Fibroblast of skin of left quadriceps (primary cell): ENCODE data around the gene KLK3.
"Not testable (repeated sequence)": the region's sequence is repeated elsewhere in the genome, so short reads cannot be mapped to it uniquely, and the experiment has no call there.

Experiments used
- DNase-seq, 2 experiments: peaks; one replicate each; pipeline ENCODE4 v3.0.0-alpha.2; 2013; ENCODE audit warnings: low read depth in 2 of 2

KLK3 gene

GRCh38 chr19:50854636-50855410 lies at the start of gene KLK3:
Gene KLK3, plus strand, starts transcription at chr19:50854915. Its CDS starts 41 bp downstream, at chr19:50854956.
- DNase-seq, result no peak

- DNase-seq, result no peak
Measured at GRCh38 chr19:50808856-50809255, 45.9 kb upstream of the KLK3 start.

GRCh38 chr19:50811622-50812238 lies 43.0 kb upstream of the KLK3 start:
- DNase-seq, result not testable (repeated sequence)

- no peak for DNase-seq
Measured at GRCh38 chr19:50812474-50812873, 42.2 kb upstream of the KLK3 start.

GRCh38 chr19:50814883-50815282 lies 39.8 kb upstream of the KLK3 start:
- no peak for DNase-seq

- DNase-seq, result no peak
Measured at GRCh38 chr19:50815439-50815838, 39.3 kb upstream of the KLK3 start.

- no peak for DNase-seq
Measured at GRCh38 chr19:50817941-50818858, 36.5 kb upstream of the KLK3 start.

GRCh38 chr19:50818859-50819472 lies 35.7 kb upstream of the KLK3 start:
- no peak for DNase-seq

- no peak for DNase-seq
Measured at GRCh38 chr19:50819636-50820035, 35.1 kb upstream of the KLK3 start.

- no peak for DNase-seq
Measured at GRCh38 chr19:50820086-50820485, 34.6 kb upstream of the KLK3 start.

GRCh38 chr19:50820549-50821247 lies 34.0 kb upstream of the KLK3 start:
- no peak for DNase-seq

GRCh38 chr19:50821248-50821612 lies 33.5 kb upstream of the KLK3 start:
- DNase-seq, result no peak

GRCh38 chr19:50821622-50822021 lies 33.1 kb upstream of the KLK3 start:
- no peak for DNase-seq

- DNase-seq, result no peak
Measured at GRCh38 chr19:50822661-50823208, 32.0 kb upstream of the KLK3 start.

- DNase-seq, result no peak
Measured at GRCh38 chr19:50823389-50824042, 31.2 kb upstream of the KLK3 start, which contains the start of gene KLK1. Gene KLK1, minus strand, starts transcription at chr19:50823787. Its CDS starts 39 bp downstream, at chr19:50823748.

- no peak for DNase-seq
Measured at GRCh38 chr19:50826492-50827240, 28.0 kb upstream of the KLK3 start.

- DNase-seq, result no peak
Measured at GRCh38 chr19:50827476-50827875, 27.2 kb upstream of the KLK3 start.

GRCh38 chr19:50829801-50830200 lies 24.9 kb upstream of the KLK3 start:
- DNase-seq, result no peak

GRCh38 chr19:50830266-50831025 lies 24.3 kb upstream of the KLK3 start:
- no peak for DNase-seq
